Measurements from ENCODE around the gene SPR. TPM values are rescaled to one million over a fixed set of nuclear protein-coding genes. Genes with fewer than 3 reads are reported as not detected.

SPR gene
- total and polyA plus RNA-seq, 2 of the 13 experiments (the other 11 are each of a cell fraction or from before 2014, with no cell fraction given), result 34.0 to 96.0 TPM

DNA sequence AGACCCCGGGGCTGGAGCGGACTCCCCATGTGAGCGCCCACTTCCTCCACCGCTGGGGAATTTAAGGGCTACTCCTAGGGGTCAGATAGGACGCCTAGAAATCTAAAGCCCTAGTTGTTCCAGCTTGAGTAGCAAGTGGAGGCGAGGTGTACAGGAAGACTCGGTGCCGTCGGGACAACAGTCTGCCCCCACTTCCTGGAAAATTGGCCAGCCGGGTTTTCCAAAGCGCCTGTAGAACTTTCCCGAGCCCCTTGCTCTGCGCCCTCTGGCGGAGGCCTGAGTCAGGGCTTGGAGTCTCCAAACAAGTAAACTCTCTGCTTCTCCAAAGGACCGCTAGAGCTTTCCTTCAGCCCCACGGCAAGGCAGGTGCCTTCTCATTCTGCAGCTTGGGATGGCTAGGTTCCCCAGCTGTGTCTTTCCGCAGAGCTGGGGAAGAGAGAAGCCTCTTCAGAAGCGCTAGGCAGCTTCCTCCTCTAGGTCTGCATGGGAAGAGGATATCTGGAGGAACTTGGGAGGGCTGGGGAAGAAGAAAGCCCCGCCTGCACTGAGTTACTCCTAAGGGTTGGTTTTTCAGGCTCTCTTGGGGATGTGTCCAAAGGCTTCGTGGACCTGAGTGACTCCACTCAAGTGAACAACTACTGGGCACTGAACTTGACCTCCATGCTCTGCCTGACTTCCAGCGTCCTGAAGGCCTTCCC, 681 bp downstream of the SPR start (continued):
- TF ChIP-seq ATF4 (CRISPR knock-in tag; IDR thresholded peaks at IDR 0.05) (0 out of 4 replicates have a peak, but pooled peaks of 1 of the 2 experiments have one; percentile 20), ZNF501 (CRISPR knock-in tag; IDR thresholded peaks at IDR 0.05) (peak; percentile 90; the same call in 1 of the 2 replicates), ZBTB25 (CRISPR knock-in tag; IDR thresholded peaks at IDR 0.05) (no peak; the same call in 1 of the 2 replicates), NONO (IDR thresholded peaks at IDR 0.05) (no peak), NONO (CRISPR knock-in tag; conservative IDR thresholded peaks at IDR 0.05) (no peak), ZNF589 (CRISPR knock-in tag; conservative IDR thresholded peaks at IDR 0.05) (no peak), AKNA (CRISPR knock-in tag; IDR thresholded peaks at IDR 0.05; ENCODE audit: borderline replicate concordance) (no peak; the same call in 1 of the 2 replicates), ZBTB20 (CRISPR knock-in tag; IDR thresholded peaks at IDR 0.05; ENCODE audit: borderline replicate concordance, low read depth) (peak; percentile 38; the same call in 1 of the 2 replicates), ZBTB14 (CRISPR knock-in tag; IDR thresholded peaks at IDR 0.05) (no peak), RFX5 (IDR thresholded peaks at IDR 0.05; ENCODE audit: low read depth, low read length) (no peak), KDM1A (CRISPR knock-in tag; IDR thresholded peaks at IDR 0.05) (no peak), ATAD3A (CRISPR knock-in tag; IDR thresholded peaks at IDR 0.05) (no peak), CENPBD1 (CRISPR knock-in tag; IDR thresholded peaks at IDR 0.05; ENCODE audit: borderline replicate concordance, low read depth) (0 out of 2 replicates have a peak, but pooled peaks have one; percentile 33), HCFC1 (IDR thresholded peaks at IDR 0.05; ENCODE audit: low read depth, low read length) (no peak), ZNF317 (CRISPR knock-in tag; IDR thresholded peaks at IDR 0.05) (peak; percentile 84; the same call in 1 of the 2 replicates), POLR2AphosphoS5 (IDR thresholded peaks at IDR 0.05; ENCODE audit: low read depth, low read length) (no peak)
- TF ChIP-seq, protein P1, sequence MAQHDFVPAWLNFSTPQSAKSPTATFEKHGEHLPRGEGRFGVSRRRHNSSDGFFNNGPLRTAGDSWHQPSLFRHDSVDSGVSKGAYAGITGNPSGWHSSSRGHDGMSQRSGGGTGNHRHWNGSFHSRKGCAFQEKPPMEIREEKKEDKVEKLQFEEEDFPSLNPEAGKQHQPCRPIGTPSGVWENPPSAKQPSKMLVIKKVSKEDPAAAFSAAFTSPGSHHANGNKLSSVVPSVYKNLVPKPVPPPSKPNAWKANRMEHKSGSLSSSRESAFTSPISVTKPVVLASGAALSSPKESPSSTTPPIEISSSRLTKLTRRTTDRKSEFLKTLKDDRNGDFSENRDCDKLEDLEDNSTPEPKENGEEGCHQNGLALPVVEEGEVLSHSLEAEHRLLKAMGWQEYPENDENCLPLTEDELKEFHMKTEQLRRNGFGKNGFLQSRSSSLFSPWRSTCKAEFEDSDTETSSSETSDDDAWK (CRISPR knock-in tag; IDR thresholded peaks at IDR 0.05), result no peak
- TF ChIP-seq, protein P2, sequence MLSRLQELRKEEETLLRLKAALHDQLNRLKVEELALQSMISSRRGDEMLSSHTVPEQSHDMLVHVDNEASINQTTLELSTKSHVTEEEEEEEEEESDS (CRISPR knock-in tag; IDR thresholded peaks at IDR 0.05; ENCODE audit: borderline replicate concordance), result no peak
